ENCODE data around the gene SLC4A4. TPM values are rescaled to one million over a fixed set of nuclear protein-coding genes. Genes with fewer than 3 reads are reported as not detected.

Gene SLC4A4
- total and polyA plus RNA-seq, 3 experiments from 2014 or later = 1.2 to 9.1 (median 1.3) TPM

DNA sequence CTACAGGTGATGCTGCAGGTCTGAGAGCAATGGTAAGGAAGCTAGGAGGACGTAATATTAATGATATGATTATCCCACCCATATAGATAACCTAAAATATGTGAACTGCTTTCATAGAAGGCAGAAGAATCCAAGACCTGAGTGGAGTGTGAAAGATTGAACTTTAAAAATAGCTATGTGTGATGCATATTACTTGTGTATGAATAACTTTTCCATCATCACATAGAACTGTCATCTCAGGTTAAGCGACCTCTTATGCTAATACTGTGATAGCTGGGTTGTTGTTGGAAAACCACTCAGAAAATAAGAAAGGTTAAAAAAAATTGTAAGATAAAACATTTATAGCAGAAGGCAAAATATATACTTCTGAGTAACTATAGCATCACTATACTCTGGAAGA is 90.3 kb downstream of the SLC4A4 start:
- CTCF ChIA-PET = no interaction called here
- Histone ChIP-seq H3K36me3 (ENCODE audit: insufficient read depth, low read length) (no peaks in the 10 kb centered on the region), H3K27ac (ENCODE audit: low read depth, low read length) (no peak overlapping the region), H3K9me3 (ENCODE audit: low read length) (no peaks in the 10 kb centered on the region), H3K27me3 (ENCODE audit: insufficient read depth, low read length, poor library complexity, severe bottlenecking) (no peaks in the 10 kb centered on the region), H3K4me1 (ENCODE audit: insufficient read depth, low read length) (no peaks in the 10 kb centered on the region), H3K4me3 (ENCODE audit: low read length) (no peak overlapping the region)
- DNase-seq = no peak
- Mint-ChIP-seq H3K27ac (no peak overlapping the region), H3K27me3 (no peaks in the 10 kb centered on the region), H3K36me3 (peaks cover 0 to 11% (median 0%) of the 10 kb centered on the region in 3 donors), H3K9me3 (no peaks in the 10 kb centered on the region), H3K4me1 (no peaks in the 10 kb centered on the region), H3K4me3 (no peak overlapping the region)
- POLR2A ChIA-PET = no interaction called here

DNA sequence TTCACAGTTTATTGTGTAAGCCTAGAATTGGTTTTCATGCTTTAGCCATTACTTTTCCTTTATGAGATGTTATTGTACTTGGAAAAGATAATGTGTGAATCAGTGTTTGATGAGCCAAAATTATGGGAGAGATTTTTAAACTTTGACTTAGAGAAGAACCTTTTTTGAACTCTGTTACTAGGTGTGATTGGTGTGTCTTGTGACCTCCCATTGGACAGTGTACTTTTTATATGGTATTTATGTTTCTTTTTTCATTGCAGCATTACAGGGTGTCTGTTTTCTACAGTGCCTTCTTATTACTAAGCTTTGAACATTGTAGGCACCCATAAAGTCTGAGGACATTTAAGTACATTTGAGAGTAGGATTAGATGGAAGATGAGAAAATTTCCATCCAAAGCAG is 91.1 kb downstream of the SLC4A4 start:
- Mint-ChIP-seq H3K36me3 (peaks cover 0 to 16% (median 0%) of the 10 kb centered on the region in 3 donors), H3K27ac (no peak overlapping the region), H3K4me3 (no peak overlapping the region), H3K9me3 (peaks cover 0 to under 1% (median 0%) of the 10 kb centered on the region in 5 donors), H3K27me3 (no peaks in the 10 kb centered on the region), H3K4me1 (no peaks in the 10 kb centered on the region)
- Histone ChIP-seq H3K27ac (ENCODE audit: low read depth, low read length) (no peak overlapping the region), H3K4me1 (ENCODE audit: insufficient read depth, low read length) (no peaks in the 10 kb centered on the region), H3K9me3 (ENCODE audit: low read length) (no peaks in the 10 kb centered on the region), H3K36me3 (ENCODE audit: insufficient read depth, low read length) (no peaks in the 10 kb centered on the region), H3K27me3 (ENCODE audit: insufficient read depth, low read length, poor library complexity, severe bottlenecking) (no peaks in the 10 kb centered on the region), H3K4me3 (ENCODE audit: low read length) (no peak overlapping the region)
- DNase-seq = no peak
- CTCF ChIA-PET = no interaction called here
- POLR2A ChIA-PET = no interaction called here

DNA sequence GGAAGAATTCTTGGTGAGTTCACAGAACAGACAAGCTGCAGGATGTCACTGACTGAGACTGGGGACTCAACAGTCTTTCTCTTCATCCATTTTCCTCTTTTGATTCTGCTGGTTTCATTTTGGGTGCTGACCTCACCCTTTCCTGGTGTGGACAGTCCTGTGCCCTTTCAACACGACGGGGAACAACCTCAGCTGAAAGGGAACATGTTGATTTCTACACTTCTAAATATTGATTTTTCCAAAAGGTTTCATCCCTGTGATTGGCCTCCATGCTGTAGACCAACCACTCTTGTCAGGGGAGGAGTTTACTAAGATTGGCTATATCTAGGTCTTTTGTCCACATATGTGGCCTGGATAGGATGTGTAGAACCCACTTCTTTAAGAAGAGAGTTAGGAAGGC is 91.8 kb downstream of the SLC4A4 start:
- no peak overlapping the region for H3K27ac ChIP-seq (ENCODE audit: low read depth, low read length)
- no peaks in the 10 kb centered on the region for H3K27me3 ChIP-seq (ENCODE audit: insufficient read depth, low read length, poor library complexity, severe bottlenecking)
- Mint-ChIP-seq H3K4me3 (no peak overlapping the region), H3K36me3 (peaks cover 0 to 16% (median 0%) of the 10 kb centered on the region in 3 donors), H3K9me3 (peaks cover 0 to 5% (median 2%) of the 10 kb centered on the region in 5 donors), H3K4me1 (no peaks in the 10 kb centered on the region), H3K27ac (no peak overlapping the region), H3K27me3 (no peaks in the 10 kb centered on the region)
- no peak overlapping the region for H3K4me3 ChIP-seq (ENCODE audit: low read length)
- no peaks in the 10 kb centered on the region for H3K36me3 ChIP-seq (ENCODE audit: insufficient read depth, low read length)
- DNase-seq = no peak
- no peaks in the 10 kb centered on the region for H3K4me1 ChIP-seq (ENCODE audit: insufficient read depth, low read length)
- POLR2A ChIA-PET = no interaction called here
- no peaks in the 10 kb centered on the region for H3K9me3 ChIP-seq (ENCODE audit: low read length)
- CTCF ChIA-PET = no interaction called here

GRCh38 chr4:71440612-71441011 is 101.8 kb downstream of the SLC4A4 start:
- Histone ChIP-seq H3K4me3 (ENCODE audit: low read length) (no peak overlapping the region), H3K27ac (ENCODE audit: low read depth, low read length) (no peak overlapping the region), H3K36me3 (ENCODE audit: insufficient read depth, low read length) (no peaks in the 10 kb centered on the region), H3K4me1 (ENCODE audit: insufficient read depth, low read length) (no peaks in the 10 kb centered on the region), H3K9me3 (ENCODE audit: low read length) (no peaks in the 10 kb centered on the region), H3K27me3 (ENCODE audit: insufficient read depth, low read length, poor library complexity, severe bottlenecking) (no peaks in the 10 kb centered on the region)
- no peak overlapping the region for H3K27ac Mint-ChIP-seq
- H3K4me1 Mint-ChIP-seq = no peaks in the 10 kb centered on the region
- H3K4me3 Mint-ChIP-seq = no peak overlapping the region
- H3K36me3 Mint-ChIP-seq = no peaks in the 10 kb centered on the region
- CTCF ChIA-PET = no interaction called here
- H3K27me3 Mint-ChIP-seq = peaks cover 0 to 2% of the 10 kb centered on the region in 2 donors
- no peak for DNase-seq
- peaks cover 0 to 5% (median 0%) of the 10 kb centered on the region in 5 donors for H3K9me3 Mint-ChIP-seq
- POLR2A ChIA-PET = no interaction called here

DNA sequence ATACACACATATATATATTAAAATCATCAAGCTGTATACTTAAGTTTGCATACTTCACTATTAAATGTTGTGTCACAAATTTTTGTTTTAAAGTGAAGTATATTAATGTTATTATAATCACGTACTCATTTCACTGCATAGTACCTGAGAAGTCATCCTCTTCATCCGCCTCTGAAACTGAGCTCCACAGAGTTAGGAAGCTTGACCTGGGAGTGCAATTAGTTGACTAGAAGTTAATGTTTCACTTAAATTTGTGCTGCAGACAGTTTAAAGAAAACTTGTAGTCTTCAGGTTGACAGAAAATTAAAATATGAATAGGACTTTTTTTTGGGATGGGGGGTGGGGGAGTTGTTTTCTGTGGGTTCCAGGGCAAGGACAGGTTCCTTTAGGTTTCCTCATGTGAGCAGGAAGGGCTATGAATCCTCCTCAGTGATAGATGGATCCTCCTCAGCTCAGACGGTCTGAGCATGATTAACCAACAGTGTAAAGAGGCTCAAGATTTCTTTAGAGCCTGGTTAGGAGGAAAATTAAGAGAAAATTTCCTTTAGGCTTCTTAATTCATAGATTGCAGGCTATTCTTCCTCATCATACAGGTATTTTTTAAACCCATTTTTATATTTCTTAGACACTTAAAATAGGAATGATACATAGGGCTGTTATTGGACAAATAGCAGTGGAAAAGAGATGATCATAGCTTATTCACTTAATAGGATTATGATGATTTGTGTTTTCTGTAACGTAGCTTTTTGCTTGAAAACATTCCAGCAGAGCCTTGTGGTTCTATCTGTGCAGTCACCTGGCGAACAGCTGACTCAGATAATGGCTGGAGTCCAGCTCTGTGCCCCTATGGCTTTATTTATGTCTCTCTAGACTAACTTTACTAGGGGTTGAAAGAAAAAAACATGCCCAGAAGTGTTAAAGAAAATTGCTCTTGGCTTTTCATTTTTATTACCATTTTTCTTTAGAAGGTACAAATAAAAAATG is 102.7 kb downstream of the SLC4A4 start:
- H3K27me3 ChIP-seq (ENCODE audit: insufficient read depth, low read length, poor library complexity, severe bottlenecking) = no peaks in the 10 kb centered on the region
- no peaks in the 10 kb centered on the region for H3K9me3 ChIP-seq (ENCODE audit: low read length)
- POLR2A ChIA-PET = no interaction called here
- H3K4me1 Mint-ChIP-seq = no peaks in the 10 kb centered on the region
- H3K36me3 Mint-ChIP-seq = no peaks in the 10 kb centered on the region
- H3K4me3 ChIP-seq (ENCODE audit: low read length) = no peak overlapping the region
- DNase-seq = no peak
- H3K27ac ChIP-seq (ENCODE audit: low read depth, low read length) = no peak overlapping the region
- no peaks in the 10 kb centered on the region for H3K4me1 ChIP-seq (ENCODE audit: insufficient read depth, low read length)
- H3K27ac Mint-ChIP-seq = no peak overlapping the region
- H3K36me3 ChIP-seq (ENCODE audit: insufficient read depth, low read length) = no peaks in the 10 kb centered on the region
- peaks cover 0 to 2% of the 10 kb centered on the region in 2 donors for H3K27me3 Mint-ChIP-seq
- no peaks in the 10 kb centered on the region for H3K9me3 Mint-ChIP-seq
- no peak overlapping the region for H3K4me3 Mint-ChIP-seq
- CTCF ChIA-PET = no interaction called here

DNA sequence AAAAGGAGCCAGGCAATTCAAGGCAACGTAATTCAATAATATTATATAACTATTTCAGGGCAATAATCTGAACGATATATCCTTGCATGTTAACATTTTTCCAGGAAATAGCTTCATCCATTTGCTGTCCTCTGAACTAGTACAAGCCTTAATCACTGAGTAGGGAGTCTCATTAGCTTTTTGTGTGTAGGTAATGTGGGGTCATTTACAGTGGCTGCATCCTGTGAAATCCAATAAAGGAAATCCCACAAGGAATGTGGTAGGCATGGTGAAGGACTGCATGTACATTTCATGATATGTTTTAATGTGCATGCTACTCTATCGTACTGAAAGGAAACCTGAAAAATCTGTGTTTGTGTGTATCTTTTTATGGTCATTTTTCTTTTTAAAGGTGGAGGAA is 103.5 kb downstream of the SLC4A4 start:
- ChIA-PET POLR2A (no interaction called here), CTCF (no interaction called here)

DNA sequence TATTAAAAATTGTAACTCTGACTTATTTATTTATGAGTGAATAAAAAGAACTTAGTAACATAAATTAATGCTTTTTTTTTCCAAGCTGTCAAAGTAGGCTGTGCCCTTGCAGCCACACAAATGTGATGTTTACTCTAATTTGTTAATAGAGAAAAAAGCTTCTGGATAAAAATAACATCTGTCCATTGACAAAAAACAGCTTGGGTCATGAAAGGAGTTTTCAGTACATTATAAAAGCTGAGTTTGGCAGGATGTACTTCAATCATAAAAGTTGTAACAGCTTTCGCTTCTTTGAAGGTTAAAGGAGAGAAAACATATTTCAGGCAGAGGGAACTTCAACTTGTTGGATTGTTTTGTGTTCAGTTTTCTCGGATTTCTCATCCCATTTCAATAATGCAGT is 105.6 kb downstream of the SLC4A4 start:
- ChIA-PET POLR2A (no interaction called here), CTCF (no interaction called here)
- DNase-seq = no peak
- Mint-ChIP-seq H3K27ac (no peak overlapping the region), H3K4me1 (no peaks in the 10 kb centered on the region), H3K4me3 (no peak overlapping the region), H3K9me3 (no peaks in the 10 kb centered on the region), H3K36me3 (no peaks in the 10 kb centered on the region), H3K27me3 (peaks cover 0 to 2% of the 10 kb centered on the region in 2 donors)
- Histone ChIP-seq H3K9me3 (ENCODE audit: low read length) (no peaks in the 10 kb centered on the region), H3K36me3 (ENCODE audit: insufficient read depth, low read length) (no peaks in the 10 kb centered on the region), H3K4me3 (ENCODE audit: low read length) (no peak overlapping the region), H3K27ac (ENCODE audit: low read depth, low read length) (no peak overlapping the region), H3K4me1 (ENCODE audit: insufficient read depth, low read length) (no peaks in the 10 kb centered on the region), H3K27me3 (ENCODE audit: insufficient read depth, low read length, poor library complexity, severe bottlenecking) (no peaks in the 10 kb centered on the region)

More for the DNA sequence above, 103.5 kb downstream of the SLC4A4 start:
- Mint-ChIP-seq H3K27ac (no peak overlapping the region), H3K4me1 (no peaks in the 10 kb centered on the region), H3K36me3 (no peaks in the 10 kb centered on the region), H3K27me3 (peaks cover 0 to 2% of the 10 kb centered on the region in 2 donors), H3K9me3 (no peaks in the 10 kb centered on the region), H3K4me3 (no peak overlapping the region)
- H3K27ac ChIP-seq (ENCODE audit: low read depth, low read length) = no peak overlapping the region
- no peaks in the 10 kb centered on the region for H3K9me3 ChIP-seq (ENCODE audit: low read length)
- no peaks in the 10 kb centered on the region for H3K27me3 ChIP-seq (ENCODE audit: insufficient read depth, low read length, poor library complexity, severe bottlenecking)
- DNase-seq = no peak
- H3K4me1 ChIP-seq (ENCODE audit: insufficient read depth, low read length) = no peaks in the 10 kb centered on the region
- no peaks in the 10 kb centered on the region for H3K36me3 ChIP-seq (ENCODE audit: insufficient read depth, low read length)
- H3K4me3 ChIP-seq (ENCODE audit: low read length) = no peak overlapping the region

DNA sequence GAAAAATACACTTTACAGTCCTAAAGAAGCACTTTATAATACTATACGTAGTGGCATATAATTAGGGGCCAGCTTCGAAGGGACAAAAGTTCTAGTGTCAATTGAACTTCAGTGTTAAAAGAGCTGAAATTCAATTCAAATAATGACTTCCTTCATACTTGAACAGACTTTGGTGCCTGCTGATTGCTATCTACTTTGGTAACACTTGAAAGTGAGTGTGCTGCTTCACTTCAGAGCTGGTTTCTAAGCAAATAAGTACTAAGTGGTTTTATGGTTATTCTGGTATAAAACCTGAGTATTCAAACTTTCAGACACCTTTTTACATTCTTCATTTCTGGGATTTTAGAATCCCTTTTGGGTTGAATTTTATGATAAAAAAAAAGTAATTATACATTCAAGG is 107.0 kb downstream of the SLC4A4 start:
- Mint-ChIP-seq H3K4me1 (no peaks in the 10 kb centered on the region), H3K9me3 (no peaks in the 10 kb centered on the region), H3K36me3 (no peaks in the 10 kb centered on the region), H3K4me3 (no peak overlapping the region), H3K27me3 (no peaks in the 10 kb centered on the region), H3K27ac (no peak overlapping the region)
- Histone ChIP-seq H3K27me3 (ENCODE audit: insufficient read depth, low read length, poor library complexity, severe bottlenecking) (no peaks in the 10 kb centered on the region), H3K9me3 (ENCODE audit: low read length) (no peaks in the 10 kb centered on the region), H3K36me3 (ENCODE audit: insufficient read depth, low read length) (no peaks in the 10 kb centered on the region), H3K4me3 (ENCODE audit: low read length) (no peak overlapping the region), H3K27ac (ENCODE audit: low read depth, low read length) (no peak overlapping the region), H3K4me1 (ENCODE audit: insufficient read depth, low read length) (no peaks in the 10 kb centered on the region)
- no peak for DNase-seq
- CTCF ChIA-PET = no interaction called here
- POLR2A ChIA-PET = no interaction called here
